Panc1 (cell line): ENCODE data around the gene FRMD5. TPM values are rescaled to one million over a fixed set of nuclear protein-coding genes. Genes with fewer than 3 reads are reported as not detected.
"Not testable (repeated sequence)": the region's sequence is repeated elsewhere in the genome, so short reads cannot be mapped to it uniquely, and the experiment has no call there.

Experiments
- ATAC-seq: fragments of 200-7000 bp; cut with Tn5 transposase; 2 replicates; pipeline ENCODE4 v1.9.1; 2020; ENCODE audit warnings: mild to moderate bottlenecking, moderate library complexity
- BruUV-seq: library from RNA; stranded (reverse); fragments of 400-500 nt; replicated peaks from 2 replicates; lab custom pipeline; 2021; lab: Mats Ljungman, UMichigan
- CTCF ChIA-PET: fragments of 300-600 bp; sonication (Branson Sonifier 250); formaldehyde crosslinking; loops from one replicate; lab custom pipeline; 2022; ENCODE audit warnings: antibody characterized with exemption; lab: Charles Lee
- POLR2A ChIA-PET: fragments of 300-600 bp; sonication (Branson Sonifier 250); formaldehyde crosslinking; loops from one replicate; lab custom pipeline; 2022; ENCODE audit warnings: antibody characterized with exemption; lab: Charles Lee
- DNase-seq: peaks from one replicate; pipeline ENCODE4 v3.0.0-alpha.2; 2010; ENCODE audit warnings: low read depth, low spot score
- H3K27ac ChIP-seq: 2 replicates; pipeline ENCODE4 v1.5.1; 2011; ENCODE audit warnings: mild to moderate bottlenecking, low read length, inconsistent platforms
- H3K27me3 ChIP-seq: fragments of 200-500 bp; sonication (Bioruptor generic); 2 replicates; pipeline ENCODE4 v1.6.0; 2014; ENCODE audit warnings: low read length, inconsistent platforms; ENCODE audit not compliant: control insufficient read depth, insufficient read depth
- H3K36me3 ChIP-seq: fragments of 200-500 bp; sonication (Bioruptor generic); 2 replicates; pipeline ENCODE4 v1.5.1; 2014; ENCODE audit warnings: inconsistent platforms, mild to moderate bottlenecking, low read length, moderate library complexity; ENCODE audit not compliant: control insufficient read depth, insufficient read depth
- H3K4me1 ChIP-seq: 2 replicates; pipeline ENCODE4 v1.5.1; 2011; ENCODE audit warnings: inconsistent platforms, mild to moderate bottlenecking, low read length, moderate library complexity; ENCODE audit not compliant: control insufficient read depth, insufficient read depth
- H3K4me3 ChIP-seq, 2 experiments: 2 replicates each; pipeline ENCODE4 v1.5.1; 2011 to 2012; ENCODE audit warnings: low read depth in 2 of 2, low read length in 2 of 2, mild to moderate bottlenecking in 2 of 2, inconsistent platforms in 1 of 2, moderate library complexity in 1 of 2
- H3K9me3 ChIP-seq: fragments of 200-500 bp; sonication (Bioruptor generic); 2 replicates; pipeline ENCODE4 v1.5.1; 2014; ENCODE audit warnings: low read depth, mild to moderate bottlenecking, inconsistent platforms, low read length, moderate library complexity; ENCODE audit not compliant: control insufficient read depth, insufficient read depth
- CTCF ChIP-seq: fragments of 450-650 bp; IDR thresholded peaks from 2 replicates; pipeline ENCODE4 v1.5.1; 2017; ENCODE audit warnings: mild to moderate bottlenecking
- POLR2AphosphoS5 ChIP-seq: IDR thresholded peaks from 2 replicates; pipeline ENCODE4 v1.6.1; 2012; ENCODE audit warnings: mild to moderate bottlenecking, low read depth, low read length, moderate library complexity
- REST ChIP-seq, 2 experiments: IDR thresholded peaks; 2 replicates each; pipeline ENCODE4 v1.6.1; 2011 to 2012; ENCODE audit warnings: low read depth in 2 of 2, control low read depth in 1 of 2, low read length in 1 of 2, mild to moderate bottlenecking in 1 of 2, moderate library complexity in 1 of 2; ENCODE audit not compliant: insufficient read depth in 1 of 2
- SIN3A ChIP-seq: IDR thresholded peaks from 2 replicates; pipeline ENCODE4 v1.6.1; 2012; ENCODE audit warnings: low read depth, mild to moderate bottlenecking, low read length, moderate library complexity, borderline replicate concordance; ENCODE audit not compliant: insufficient read depth
- TCF7L2 ChIP-seq: IDR thresholded peaks from 2 replicates; pipeline ENCODE4 v1.6.1; 2011; ENCODE audit warnings: mild to moderate bottlenecking, low read depth, low read length, inconsistent platforms
- in situ Hi-C: cut with HindIII; loops from 2 replicates; pipeline ENCODE4 v1.10.0; 2016; ENCODE audit warnings: low sequenced_read_pairs, low pct_unique_long_range_greater_than_20kb
- intact Hi-C: fragments of 100-400 bp; cut with micrococcal nuclease; formaldehyde crosslinking; loops from one replicate; pipeline ENCODE4 v1.10.0; 2022; ENCODE audit not compliant: unreplicated experiment
- total RNA-seq: library from RNA; stranded (reverse); gene quantifications from one replicate; pipeline ENCODE4 v1.2.1, GENCODE V29; 2021; ENCODE audit not compliant: unreplicated experiment

Gene FRMD5
- total RNA-seq, 1 experiment from 2014 or later, result 18.3 TPM

- ATAC-seq (peak; percentile 84), DNase-seq (no peak)
- ChIA-PET POLR2A (interaction anchor here (0.5 kb wide), 2 partner anchors 53 to 207 kb away, joined by 3 to 8 read pairs; no protein-coding TSS in a partner anchor), CTCF (no interaction called here)
- in situ Hi-C loops (no loop called here), intact Hi-C loops (no loop called here)
- H3K4me1 ChIP-seq, result no peaks in the 10 kb centered on the region
- H3K9me3 ChIP-seq, result no peaks in the 10 kb centered on the region
- BruUV-seq, result no TSS peak
- H3K4me3 ChIP-seq, result no peak overlapping the region
- no peaks in the 10 kb centered on the region for H3K27me3 ChIP-seq
- H3K27ac ChIP-seq, result no peak overlapping the region
- H3K36me3 ChIP-seq, result no peaks in the 10 kb centered on the region
- TF ChIP-seq SIN3A (no peak), TCF7L2 (no peak), REST (IDR thresholded peaks at IDR 0.05; ENCODE audit: insufficient read depth in 1 of 2, low read depth in 2 of 2, low read length in 1 of 2) (no peak), POLR2AphosphoS5 (no peak), CTCF (no peak)
These were observed 186.0 kb downstream of the FRMD5 start for GRCh38 chr15:44009038-44009437.

- DNase-seq, H3K4me1 ChIP-seq, intact Hi-C loops, H3K27ac ChIP-seq, H3K36me3 ChIP-seq, H3K27me3 ChIP-seq, BruUV-seq, ATAC-seq, H3K4me3 ChIP-seq, in situ Hi-C loops, POLR2A ChIA-PET, H3K9me3 ChIP-seq, CTCF ChIA-PET: not testable (repeated sequence)
These were observed 194.8 kb downstream of the FRMD5 start for GRCh38 chr15:44000248-44000647.

- H3K27ac ChIP-seq, result no peak overlapping the region
- no peak for ATAC-seq
These were observed 196.5 kb downstream of the FRMD5 start for GRCh38 chr15:43998607-43999006.

More at GRCh38 chr15:43998607-43999006, 196.5 kb downstream of the FRMD5 start:
- Histone ChIP-seq H3K9me3 (no peaks in the 10 kb centered on the region), H3K36me3 (no peaks in the 10 kb centered on the region), H3K27me3 (no peaks in the 10 kb centered on the region), H3K4me3 (no peak overlapping the region), H3K4me1 (no peaks in the 10 kb centered on the region)
- no TSS peak for BruUV-seq
- in situ Hi-C loops, result no loop called here
- DNase-seq, result no peak
- TF ChIP-seq POLR2AphosphoS5, result no peak
- no peak for TF ChIP-seq TCF7L2
- TF ChIP-seq REST (IDR thresholded peaks at IDR 0.05; ENCODE audit: insufficient read depth in 1 of 2, low read depth in 2 of 2, low read length in 1 of 2), result no peak
- ChIA-PET CTCF (no interaction called here), POLR2A (no interaction called here)
- intact Hi-C loops, result no loop called here
